NCI-H1048 (cell line): ENCODE measurements around the gene CPNE7.
A peak's percentile ranks its signal among the peaks of the same experiment; 100 is the strongest.

Source experiments
- DNase-seq: peaks from one replicate; lab custom pipeline; 2025; lab: John Stamatoyannopoulos, UW

Gene CPNE7

GRCh38 chr16:89549007-89549700 is 26.4 kb upstream of the CPNE7 start:
- DNase-seq: no peak

- no peak for DNase-seq
These were observed 25.0 kb upstream of the CPNE7 start for GRCh38 chr16:89550421-89551007.

DNA sequence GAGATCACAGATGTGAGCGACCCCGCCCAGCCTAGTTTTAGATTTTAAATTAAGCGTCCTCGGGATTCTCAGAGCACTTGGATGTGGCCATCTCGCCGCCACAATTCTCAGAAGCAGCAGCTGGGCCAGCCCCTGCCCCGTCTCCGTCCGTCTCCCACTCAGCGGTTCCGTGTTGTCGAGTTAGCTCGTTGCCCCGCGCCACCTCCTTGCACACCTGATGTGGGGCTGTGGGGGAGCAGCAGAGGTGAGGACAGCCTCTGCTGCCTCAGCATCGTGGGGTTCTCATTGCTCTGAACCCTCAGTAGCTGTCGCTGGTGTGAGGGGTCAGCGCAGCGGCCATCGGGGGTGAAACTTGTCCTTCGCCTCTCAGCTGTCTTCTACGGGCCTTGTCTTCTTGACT is 23.2 kb upstream of the CPNE7 start:
- no peak for DNase-seq

DNA sequence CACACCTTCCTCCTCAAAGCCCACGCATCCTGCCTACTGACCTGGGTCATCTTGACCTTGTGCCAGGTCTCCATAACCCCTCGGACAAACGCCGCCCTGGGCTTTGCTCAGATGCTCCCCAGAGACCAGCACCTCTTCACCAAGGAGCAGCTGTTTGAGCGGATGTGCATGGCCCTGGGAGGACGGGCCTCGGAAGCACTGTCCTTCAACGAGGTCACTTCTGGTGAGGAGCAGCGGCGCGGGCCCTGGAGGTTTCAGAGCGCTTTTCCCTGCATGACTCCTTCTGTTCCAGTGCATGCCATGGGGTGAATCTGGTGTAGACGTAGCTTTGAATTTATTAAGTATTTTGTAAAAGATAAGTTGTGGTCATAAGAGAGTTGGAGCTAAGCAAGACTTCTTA is 22.6 kb upstream of the CPNE7 start:
- no peak for DNase-seq

- DNase-seq: no peak
These were observed 21.8 kb upstream of the CPNE7 start for GRCh38 chr16:89553733-89554132.

GRCh38 chr16:89554343-89554742 is 21.2 kb upstream of the CPNE7 start:
- DNase-seq: no peak

GRCh38 chr16:89555265-89555664 is 20.3 kb upstream of the CPNE7 start:
- DNase-seq: no peak

GRCh38 chr16:89555780-89556179 is 19.8 kb upstream of the CPNE7 start:
- DNase-seq: no peak

DNA sequence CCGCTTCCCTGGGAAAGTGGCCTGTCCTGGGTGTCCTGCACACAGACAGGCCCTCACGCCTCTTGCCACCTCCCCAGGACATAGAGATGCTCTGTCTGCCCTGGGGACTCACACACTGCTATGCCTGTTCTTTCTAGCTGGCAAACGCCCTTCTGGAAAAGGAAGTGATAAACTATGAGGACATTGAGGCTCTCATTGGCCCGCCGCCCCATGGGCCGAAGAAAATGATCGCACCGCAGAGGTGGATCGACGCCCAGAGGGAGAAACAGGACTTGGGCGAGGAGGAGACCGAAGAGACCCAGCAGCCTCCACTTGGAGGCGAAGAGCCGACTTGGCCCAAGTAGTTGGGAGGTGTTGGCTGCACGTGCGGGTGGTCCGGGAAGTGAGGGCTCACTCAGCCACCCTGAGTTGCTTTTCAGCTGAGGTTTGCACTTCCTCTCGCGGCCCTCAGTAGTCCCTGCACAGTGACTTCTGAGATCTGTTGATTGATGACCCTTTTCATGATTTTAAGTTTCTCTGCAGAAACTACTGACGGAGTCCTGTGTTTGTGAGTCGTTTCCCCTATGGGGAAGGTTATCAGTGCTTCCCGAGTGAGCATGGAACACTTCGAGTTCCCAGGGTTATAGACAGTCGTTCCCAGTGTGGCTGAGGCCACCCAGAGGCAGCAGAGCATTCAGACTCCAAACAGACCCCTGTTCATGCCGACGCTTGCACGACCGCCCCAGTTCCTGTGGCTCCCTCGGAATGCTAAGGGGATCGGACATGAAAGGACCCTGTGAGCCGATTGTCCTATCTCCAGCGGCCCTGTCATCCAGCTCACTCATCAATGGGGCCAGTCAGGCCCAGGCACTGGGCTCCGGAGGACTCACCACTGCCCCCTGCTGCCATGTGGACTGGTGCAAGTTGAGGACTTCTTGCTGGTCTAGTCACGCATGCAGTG is 18.5 kb upstream of the CPNE7 start:
- DNase-seq: peak; percentile 3

DNA sequence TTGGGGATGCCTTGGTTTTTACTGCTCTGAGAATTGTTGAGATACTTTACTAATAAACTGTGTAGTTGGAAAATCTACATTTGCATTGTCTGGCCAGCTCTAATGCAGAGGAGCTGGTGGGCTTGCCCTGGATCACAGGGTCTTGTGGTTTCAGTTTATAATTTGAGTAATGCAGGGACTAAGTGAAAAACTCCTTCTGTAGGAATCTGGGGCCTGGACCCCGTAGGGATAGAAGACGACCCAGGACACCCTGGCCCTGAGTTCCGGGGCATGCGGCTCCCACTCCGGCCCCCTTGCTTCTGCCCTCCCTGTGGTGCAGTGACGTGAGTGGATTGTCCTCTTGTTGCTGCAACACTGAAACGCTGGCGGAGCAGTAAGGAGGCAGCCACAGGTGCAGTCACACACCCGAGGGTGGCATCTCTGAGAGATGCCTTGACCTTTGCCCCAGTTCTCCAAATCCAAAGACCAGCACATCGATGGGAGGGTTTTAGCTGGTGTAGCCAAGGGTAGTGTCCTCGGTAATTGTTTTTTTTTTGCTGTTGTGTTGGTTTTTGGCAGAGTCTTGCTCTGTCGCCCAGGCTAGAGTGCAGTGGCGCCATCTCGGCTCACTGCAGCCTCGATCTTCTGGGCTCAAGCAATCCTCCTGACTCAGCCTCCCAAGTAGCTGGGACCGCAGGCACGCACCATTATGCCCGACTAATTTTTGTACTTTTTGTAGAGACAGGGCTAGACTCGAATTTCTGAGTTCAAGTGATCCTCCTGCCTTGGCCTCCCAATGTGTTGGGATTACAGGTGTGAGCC is 17.7 kb upstream of the CPNE7 start:
- DNase-seq: no peak

GRCh38 chr16:89560378-89561141 is 15.0 kb upstream of the CPNE7 start, which contains the start of gene RPL13:
RPL13 (plus strand) TSS chr16:89560682; CDS start chr16:89560960, 278 bp downstream.
- DNase-seq: peak; percentile 44

DNA sequence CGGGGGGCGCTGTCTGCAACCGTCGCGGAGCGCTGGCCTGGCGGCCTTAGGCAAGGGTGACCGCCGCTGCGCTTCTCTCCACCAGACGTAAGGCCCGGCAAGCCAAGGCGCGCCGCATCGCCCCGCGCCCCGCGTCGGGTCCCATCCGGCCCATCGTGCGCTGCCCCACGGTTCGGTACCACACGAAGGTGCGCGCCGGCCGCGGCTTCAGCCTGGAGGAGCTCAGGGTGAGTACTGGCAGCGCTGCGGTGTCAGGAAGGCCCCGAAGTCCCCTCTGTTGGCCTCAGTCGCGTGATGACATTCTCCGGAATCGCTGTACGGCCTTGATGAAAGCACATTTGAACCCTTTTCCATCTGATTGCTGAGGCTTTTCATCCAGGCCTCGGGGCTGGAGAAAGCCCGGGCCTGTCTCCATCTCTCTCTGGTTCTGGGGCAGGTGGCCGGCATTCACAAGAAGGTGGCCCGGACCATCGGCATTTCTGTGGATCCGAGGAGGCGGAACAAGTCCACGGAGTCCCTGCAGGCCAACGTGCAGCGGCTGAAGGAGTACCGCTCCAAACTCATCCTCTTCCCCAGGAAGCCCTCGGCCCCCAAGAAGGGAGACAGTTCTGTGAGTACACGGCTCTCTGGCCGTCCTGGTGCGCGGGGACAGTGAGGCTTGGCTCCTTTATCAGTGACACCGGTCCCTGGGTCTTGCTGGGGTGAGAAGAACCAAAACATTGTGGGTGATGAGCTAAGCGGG is 14.2 kb upstream of the CPNE7 start:
- no peak for DNase-seq

DNA sequence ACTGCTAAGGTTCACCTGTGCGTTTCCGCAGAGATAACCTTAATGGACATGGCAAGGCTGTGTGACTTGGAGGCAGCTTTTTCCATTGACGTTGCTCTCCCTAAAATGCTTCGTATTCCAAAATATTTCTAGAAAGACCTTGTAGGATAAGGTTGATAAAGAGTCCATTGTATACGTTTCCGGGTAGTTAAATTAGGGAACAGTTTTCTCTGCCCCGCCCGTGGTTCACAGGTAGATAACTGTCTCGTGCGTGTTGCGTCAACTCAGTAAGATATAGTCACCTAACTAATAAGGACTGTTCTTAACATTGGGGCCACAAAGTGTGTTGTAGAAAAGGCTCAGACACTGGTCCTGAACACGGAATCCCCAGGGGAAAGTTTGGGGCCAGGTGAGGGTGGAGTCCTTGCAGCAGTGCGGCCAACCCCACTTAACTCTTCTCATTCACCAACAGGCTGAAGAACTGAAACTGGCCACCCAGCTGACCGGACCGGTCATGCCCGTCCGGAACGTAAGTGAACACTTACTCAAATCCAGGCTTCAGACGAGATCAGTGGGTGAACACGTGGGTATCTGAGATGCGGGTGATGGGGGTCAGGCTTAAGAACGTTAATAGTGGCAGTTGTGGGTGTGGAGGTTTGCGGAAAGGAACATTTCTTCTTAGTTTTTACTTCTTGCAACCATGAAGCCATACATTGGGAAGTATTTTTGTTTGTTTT is 13.5 kb upstream of the CPNE7 start:
- DNase-seq: no peak

- DNase-seq: no peak
These were observed 12.6 kb upstream of the CPNE7 start for GRCh38 chr16:89562939-89563338.

DNA sequence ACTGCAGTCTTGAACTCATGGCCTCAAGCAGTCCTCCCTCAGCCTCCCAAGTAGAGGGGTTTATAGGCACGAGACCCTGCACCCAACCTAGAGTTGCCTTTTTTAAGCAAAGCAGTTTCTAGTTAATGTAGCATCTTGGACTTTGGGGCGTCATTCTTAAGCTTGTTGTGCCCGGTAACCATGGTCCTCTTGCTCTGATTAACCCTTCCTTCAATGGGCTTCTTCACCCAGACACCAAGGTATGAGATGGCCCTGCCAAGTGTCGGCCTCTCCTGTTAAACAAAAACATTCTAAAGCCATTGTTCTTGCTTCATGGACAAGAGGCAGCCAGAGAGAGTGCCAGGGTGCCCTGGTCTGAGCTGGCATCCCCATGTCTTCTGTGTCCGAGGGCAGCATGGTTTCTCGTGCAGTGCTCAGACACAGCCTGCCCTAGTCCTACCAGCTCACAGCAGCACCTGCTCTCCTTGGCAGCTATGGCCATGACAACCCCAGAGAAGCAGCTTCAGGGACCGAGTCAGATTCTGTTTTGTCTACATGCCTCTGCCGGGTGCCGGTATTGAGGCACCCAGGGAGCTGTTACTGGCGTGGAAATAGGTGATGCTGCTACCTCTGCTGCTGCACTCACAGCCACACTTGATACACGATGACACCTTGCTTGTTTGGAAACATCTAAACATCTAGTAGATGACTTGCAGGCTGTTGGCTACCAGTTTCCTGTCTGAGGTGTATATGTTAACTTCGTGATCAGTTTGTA is 11.7 kb upstream of the CPNE7 start:
- DNase-seq: no peak

GRCh38 chr16:89564476-89565255 is 10.9 kb upstream of the CPNE7 start:
- no peak for DNase-seq

DNA sequence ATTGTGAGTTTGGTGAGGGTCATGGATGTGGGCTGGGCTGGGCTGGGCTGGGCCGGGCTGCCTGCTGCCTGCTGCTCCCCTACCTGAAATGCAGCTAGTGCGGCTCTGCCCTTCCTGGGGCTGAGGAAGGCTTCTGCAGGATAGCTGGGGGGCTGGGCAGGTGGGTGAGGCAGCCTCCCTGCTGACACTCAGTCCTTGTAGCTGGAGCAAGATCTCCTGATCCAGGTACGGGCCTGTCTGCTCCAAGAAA is 10.4 kb upstream of the CPNE7 start:
- DNase-seq: no peak

- DNase-seq: no peak
These were observed 9.8 kb upstream of the CPNE7 start for GRCh38 chr16:89565506-89566372.
